SK-N-SH (cell line): ENCODE results near the gene PRKG1.

ENCODE experiments used
- ELF1 ChIP-seq: IDR thresholded peaks from 2 replicates; pipeline ENCODE4 v1.4.0; 2012
- POLR2AphosphoS5 ChIP-seq: IDR thresholded peaks from 2 replicates; pipeline ENCODE4 v1.6.1; 2012; ENCODE audit warnings: low read depth, low read length
- RAD21 ChIP-seq: IDR thresholded peaks from 2 replicates; pipeline ENCODE4 v1.6.1; 2012; ENCODE audit warnings: mild to moderate bottlenecking, low read length
- SMC3 ChIP-seq: IDR thresholded peaks from 2 replicates; pipeline ENCODE4 v1.6.1; 2012; ENCODE audit warnings: low read depth, low read length, improper control_type of control experiment
- TF ChIP-seq, protein P1 (sequence below): fragments of 200-600 bp; sonication (generic); IDR thresholded peaks from 2 replicates; pipeline ENCODE4 v1.6.1; 2017; ENCODE audit warnings: antibody characterized with exemption, mild to moderate bottlenecking, moderate library complexity
- TF ChIP-seq, protein P2 (sequence below): IDR thresholded peaks from 2 replicates; pipeline ENCODE4 v1.4.0; 2012; ENCODE audit warnings: low read depth

DNA sequence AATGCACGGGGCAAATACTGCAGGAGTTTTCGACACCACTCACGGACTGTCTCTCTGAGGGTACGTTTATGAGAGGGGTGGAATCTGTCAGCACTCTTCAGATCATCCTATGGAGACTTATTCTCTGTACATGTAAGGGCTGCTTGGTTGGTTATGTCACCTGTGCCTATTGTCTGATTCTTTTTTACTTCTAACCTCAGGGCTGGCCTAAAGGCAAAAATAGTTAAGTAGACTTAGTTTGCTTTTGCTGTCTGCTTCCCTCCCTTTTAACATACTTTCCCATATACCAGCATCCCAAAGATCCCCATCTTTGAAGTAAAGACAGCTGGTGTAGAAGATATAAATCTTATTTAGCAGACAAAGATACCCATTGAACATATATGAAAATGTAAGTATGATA lies 105.9 kb downstream of the PRKG1 start:
- TF ChIP-seq, protein P1, sequence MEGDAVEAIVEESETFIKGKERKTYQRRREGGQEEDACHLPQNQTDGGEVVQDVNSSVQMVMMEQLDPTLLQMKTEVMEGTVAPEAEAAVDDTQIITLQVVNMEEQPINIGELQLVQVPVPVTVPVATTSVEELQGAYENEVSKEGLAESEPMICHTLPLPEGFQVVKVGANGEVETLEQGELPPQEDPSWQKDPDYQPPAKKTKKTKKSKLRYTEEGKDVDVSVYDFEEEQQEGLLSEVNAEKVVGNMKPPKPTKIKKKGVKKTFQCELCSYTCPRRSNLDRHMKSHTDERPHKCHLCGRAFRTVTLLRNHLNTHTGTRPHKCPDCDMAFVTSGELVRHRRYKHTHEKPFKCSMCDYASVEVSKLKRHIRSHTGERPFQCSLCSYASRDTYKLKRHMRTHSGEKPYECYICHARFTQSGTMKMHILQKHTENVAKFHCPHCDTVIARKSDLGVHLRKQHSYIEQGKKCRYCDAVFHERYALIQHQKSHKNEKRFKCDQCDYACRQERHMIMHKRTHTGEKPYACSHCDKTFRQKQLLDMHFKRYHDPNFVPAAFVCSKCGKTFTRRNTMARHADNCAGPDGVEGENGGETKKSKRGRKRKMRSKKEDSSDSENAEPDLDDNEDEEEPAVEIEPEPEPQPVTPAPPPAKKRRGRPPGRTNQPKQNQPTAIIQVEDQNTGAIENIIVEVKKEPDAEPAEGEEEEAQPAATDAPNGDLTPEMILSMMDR: no peak
- TF ChIP-seq RAD21: no peak
- no peak for TF ChIP-seq SMC3
- TF ChIP-seq ELF1: no peak
- TF ChIP-seq, protein P2, sequence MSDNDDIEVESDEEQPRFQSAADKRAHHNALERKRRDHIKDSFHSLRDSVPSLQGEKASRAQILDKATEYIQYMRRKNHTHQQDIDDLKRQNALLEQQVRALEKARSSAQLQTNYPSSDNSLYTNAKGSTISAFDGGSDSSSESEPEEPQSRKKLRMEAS: no peak
- TF ChIP-seq POLR2AphosphoS5: no peak
